Activated CD8-positive, alpha-beta memory T cell treated with anti-CD3 and anti-CD28 coated beads for 4 hours (primary cell): ENCODE data around the gene CRAMP1.
"Not testable (repeated sequence)": the region's sequence is repeated elsewhere in the genome, so short reads cannot be mapped to it uniquely, and the experiment has no call there.

ENCODE experiments used
- DNase-seq, 2 donors: peaks; one replicate each; pipeline ENCODE4 v3.0.0-alpha.2; 2020; ENCODE audit warnings: low read depth in 2 of 2

CRAMP1 gene

GRCh38 chr16:1709356-1709755 is 97.2 kb downstream of the CRAMP1 start:
- no peak for DNase-seq

- DNase-seq, result no peak
Observed at GRCh38 chr16:1710811-1711507, 98.8 kb downstream of the CRAMP1 start.

GRCh38 chr16:1712791-1713261 is 100.7 kb downstream of the CRAMP1 start:
- no peak for DNase-seq

GRCh38 chr16:1713331-1713730 is 101.2 kb downstream of the CRAMP1 start:
- no peak for DNase-seq

- DNase-seq, result no peak
Observed at GRCh38 chr16:1713933-1714332, 101.8 kb downstream of the CRAMP1 start.

GRCh38 chr16:1715220-1715619 is 103.1 kb downstream of the CRAMP1 start:
- no peak for DNase-seq

- DNase-seq, result not testable (repeated sequence)
Observed at GRCh38 chr16:1718236-1718635, 106.1 kb downstream of the CRAMP1 start.

GRCh38 chr16:1719559-1720229 is 107.5 kb downstream of the CRAMP1 start:
- not testable (repeated sequence) for DNase-seq

GRCh38 chr16:1721372-1721771 is 109.2 kb downstream of the CRAMP1 start:
- DNase-seq, result no peak

GRCh38 chr16:1723450-1724147 is 111.4 kb downstream of the CRAMP1 start:
- no peak for DNase-seq

- DNase-seq, result no peak
Observed at GRCh38 chr16:1724491-1724890, 112.3 kb downstream of the CRAMP1 start.

- DNase-seq, result no peak
Observed at GRCh38 chr16:1726661-1727502, 114.7 kb downstream of the CRAMP1 start.
